ENCODE data around the gene IGF2BP2. TPM values are rescaled to one million over a fixed set of nuclear protein-coding genes. Genes with fewer than 3 reads are reported as not detected.

The IGF2BP2 gene
- total RNA-seq, 2 donors from 2014 or later, result 2.6 to 2.7 TPM

- DNase-seq (ENCODE audit: low spot score) (no peak), ATAC-seq (ENCODE audit: insufficient number of reproducible peaks, low FRiP score, low read depth) (no peak)
- no peak for TF ChIP-seq CTCF (IDR thresholded peaks at IDR 0.05)
- Histone ChIP-seq H3K4me1 (ENCODE audit: control insufficient read depth in 1 of 2, low read depth in 2 of 2) (peaks cover 0 to 9% of the 10 kb centered on the region in 2 donors), H3K4me3 (no peak overlapping the region), H3K36me3 (no peaks in the 10 kb centered on the region), H3K27ac (no peak overlapping the region), H3K27me3 (replicated peaks; ENCODE audit: insufficient read depth) (peaks cover 8% of the 10 kb centered on the region), H3K9me3 (no peaks in the 10 kb centered on the region)
These were observed 5.4 kb upstream of the IGF2BP2 start for GRCh38 chr3:185830018-185830797.

GRCh38 chr3:185828755-185829154 is 3.9 kb upstream of the IGF2BP2 start:
- H3K36me3 ChIP-seq, result no peaks in the 10 kb centered on the region
- H3K27me3 ChIP-seq (replicated peaks; ENCODE audit: insufficient read depth), result peaks cover 8% of the 10 kb centered on the region
- ATAC-seq (ENCODE audit: insufficient number of reproducible peaks, low FRiP score, low read depth) (no peak), DNase-seq (ENCODE audit: low spot score) (no peak)
- no peaks in the 10 kb centered on the region for H3K9me3 ChIP-seq
- no peak for TF ChIP-seq CTCF (IDR thresholded peaks at IDR 0.05)
- H3K4me3 ChIP-seq, result no peak overlapping the region
- peaks cover 5 to 18% of the 10 kb centered on the region in 2 donors for H3K4me1 ChIP-seq (ENCODE audit: control insufficient read depth in 1 of 2, low read depth in 2 of 2)
- no peak overlapping the region for H3K27ac ChIP-seq

- TF ChIP-seq CTCF (IDR thresholded peaks at IDR 0.05), result no peak
- Histone ChIP-seq H3K4me1 (ENCODE audit: control insufficient read depth in 1 of 2, low read depth in 2 of 2) (peaks cover 14 to 28% of the 10 kb centered on the region in 2 donors), H3K27ac (no peak overlapping the region), H3K4me3 (no peak overlapping the region), H3K27me3 (replicated peaks; ENCODE audit: insufficient read depth) (peaks cover 12% of the 10 kb centered on the region), H3K36me3 (no peaks in the 10 kb centered on the region), H3K9me3 (no peaks in the 10 kb centered on the region)
- ATAC-seq (ENCODE audit: insufficient number of reproducible peaks, low FRiP score, low read depth) (no peak), DNase-seq (ENCODE audit: low spot score) (no peak)
These were observed 2.9 kb upstream of the IGF2BP2 start for GRCh38 chr3:185827595-185828344.

- TF ChIP-seq CTCF (IDR thresholded peaks at IDR 0.05), result no peak
- no peaks in the 10 kb centered on the region for H3K9me3 ChIP-seq
- no peak for ATAC-seq (ENCODE audit: insufficient number of reproducible peaks, low FRiP score, low read depth)
- peaks cover 20% of the 10 kb centered on the region for H3K27me3 ChIP-seq (replicated peaks; ENCODE audit: insufficient read depth)
- peaks cover 15 to 32% of the 10 kb centered on the region in 2 donors for H3K4me1 ChIP-seq (ENCODE audit: control insufficient read depth in 1 of 2, low read depth in 2 of 2)
- no peak for DNase-seq (ENCODE audit: low spot score)
- no peaks in the 10 kb centered on the region for H3K36me3 ChIP-seq
- H3K27ac ChIP-seq, result no peak overlapping the region
- H3K4me3 ChIP-seq, result peak overlapping the region; percentile 76
These were observed 1.0 kb upstream of the IGF2BP2 start for GRCh38 chr3:185825639-185826481.

Measured in thoracic aorta (tissue), 2 donors.